ENCODE results near the gene GARIN5A.
"Not testable (repeated sequence)": the region's sequence is repeated elsewhere in the genome, so short reads cannot be mapped to it uniquely, and the experiment has no call there.

GARIN5A gene

GRCh38 chr19:50473336-50473735 is 3.3 kb downstream of the GARIN5A start:
- ATAC-seq (replicated peaks); H3K27ac Mint-ChIP-seq: not testable (repeated sequence)
- peaks cover 11 to 19% of the 10 kb centered on the region in 2 donors for H3K36me3 Mint-ChIP-seq

GRCh38 chr19:50468818-50469217 is 7.8 kb downstream of the GARIN5A start:
- H3K4me3 Mint-ChIP-seq: no peak overlapping the region
- no peak for DNase-seq
- peaks cover 0 to 2% of the 10 kb centered on the region in 2 donors for H3K4me1 Mint-ChIP-seq
- H3K27ac Mint-ChIP-seq: no peak overlapping the region
- no peaks in the 10 kb centered on the region for H3K27me3 Mint-ChIP-seq
- H3K9me3 Mint-ChIP-seq: no peaks in the 10 kb centered on the region
- no peak for ATAC-seq (replicated peaks)
- no peaks in the 10 kb centered on the region for H3K36me3 Mint-ChIP-seq

More at GRCh38 chr19:50473336-50473735, 3.3 kb downstream of the GARIN5A start:
- H3K9me3 Mint-ChIP-seq, H3K4me3 Mint-ChIP-seq, DNase-seq, H3K27me3 Mint-ChIP-seq: not testable (repeated sequence)
- peaks cover 24 to 31% of the 10 kb centered on the region in 2 donors for H3K4me1 Mint-ChIP-seq

GRCh38 chr19:50467566-50467965 is 9.1 kb downstream of the GARIN5A start:
- peaks cover 0 to 2% of the 10 kb centered on the region in 2 donors for H3K4me1 Mint-ChIP-seq
- no peak overlapping the region for H3K27ac Mint-ChIP-seq
- H3K27me3 Mint-ChIP-seq: no peaks in the 10 kb centered on the region
- no peaks in the 10 kb centered on the region for H3K36me3 Mint-ChIP-seq
- ATAC-seq (replicated peaks) (no peak), DNase-seq (no peak)
- no peaks in the 10 kb centered on the region for H3K9me3 Mint-ChIP-seq
- no peak overlapping the region for H3K4me3 Mint-ChIP-seq

- Mint-ChIP-seq H3K4me1 (no peaks in the 10 kb centered on the region), H3K36me3 (no peaks in the 10 kb centered on the region), H3K9me3 (no peaks in the 10 kb centered on the region), H3K27ac (no peak overlapping the region), H3K4me3 (no peak overlapping the region), H3K27me3 (no peaks in the 10 kb centered on the region)
- no peak for DNase-seq
- ATAC-seq (replicated peaks): no peak
Observed at GRCh38 chr19:50466706-50467039, 10.0 kb downstream of the GARIN5A start.

- H3K27me3 Mint-ChIP-seq: no peaks in the 10 kb centered on the region
- DNase-seq (no peak), ATAC-seq (replicated peaks) (no peak)
- H3K4me1 Mint-ChIP-seq: peaks cover 3 to 5% of the 10 kb centered on the region in 2 donors
- H3K36me3 Mint-ChIP-seq: no peaks in the 10 kb centered on the region
- H3K9me3 Mint-ChIP-seq: no peaks in the 10 kb centered on the region
- H3K27ac Mint-ChIP-seq: no peak overlapping the region
- H3K4me3 Mint-ChIP-seq: no peak overlapping the region
Observed at GRCh38 chr19:50465986-50466705, 10.5 kb downstream of the GARIN5A start.

- Mint-ChIP-seq H3K4me1 (peaks cover 12 to 16% of the 10 kb centered on the region in 2 donors), H3K9me3 (no peaks in the 10 kb centered on the region), H3K27ac (no peak overlapping the region), H3K36me3 (no peaks in the 10 kb centered on the region), H3K27me3 (no peaks in the 10 kb centered on the region), H3K4me3 (no peak overlapping the region)
- ATAC-seq (replicated peaks): no peak
- DNase-seq: no peak
Observed at GRCh38 chr19:50465000-50465399, 11.6 kb downstream of the GARIN5A start.

GRCh38 chr19:50464348-50464747 is 12.3 kb downstream of the GARIN5A start:
- no peak for ATAC-seq (replicated peaks)
- Mint-ChIP-seq H3K36me3 (no peaks in the 10 kb centered on the region), H3K4me3 (no peak overlapping the region), H3K4me1 (peaks cover 17 to 23% of the 10 kb centered on the region in 2 donors), H3K9me3 (no peaks in the 10 kb centered on the region), H3K27ac (no peak overlapping the region), H3K27me3 (no peaks in the 10 kb centered on the region)
- DNase-seq: no peak

GRCh38 chr19:50462970-50463369 is 13.7 kb downstream of the GARIN5A start:
- Mint-ChIP-seq H3K4me3 (no peak overlapping the region), H3K9me3 (no peaks in the 10 kb centered on the region), H3K36me3 (no peaks in the 10 kb centered on the region), H3K27me3 (no peaks in the 10 kb centered on the region), H3K27ac (no peak overlapping the region), H3K4me1 (peaks cover 17 to 23% of the 10 kb centered on the region in 2 donors)
- ATAC-seq (replicated peaks) (no peak), DNase-seq (no peak)

GRCh38 chr19:50461066-50461875 is 15.4 kb downstream of the GARIN5A start:
- H3K36me3 Mint-ChIP-seq: peaks cover 5 to 6% of the 10 kb centered on the region in 2 donors
- peak; percentile 71 for DNase-seq
- peak overlapping the region; percentile 86 for H3K27ac Mint-ChIP-seq
- no peaks in the 10 kb centered on the region for H3K27me3 Mint-ChIP-seq
- H3K4me3 Mint-ChIP-seq: peak overlapping the region; percentile 21 to 64
- ATAC-seq (replicated peaks): peak; percentile 62 to 71
- no peaks in the 10 kb centered on the region for H3K9me3 Mint-ChIP-seq
- peaks cover 17 to 23% of the 10 kb centered on the region in 2 donors for H3K4me1 Mint-ChIP-seq

GRCh38 chr19:50460161-50460765 is 16.4 kb downstream of the GARIN5A start:
- Mint-ChIP-seq H3K36me3 (peaks cover 12 to 14% of the 10 kb centered on the region in 2 donors), H3K4me1 (peaks cover 18 to 24% of the 10 kb centered on the region in 2 donors), H3K27ac (peak overlapping the region; percentile 92), H3K9me3 (peaks cover 0 to 5% of the 10 kb centered on the region in 2 donors), H3K27me3 (no peaks in the 10 kb centered on the region), H3K4me3 (peak overlapping the region; percentile 45 to 77)
- ATAC-seq (replicated peaks) (peak; percentile 85 to 88), DNase-seq (peak; percentile 63)

- DNase-seq (no peak), ATAC-seq (replicated peaks) (no peak)
- H3K4me1 Mint-ChIP-seq: peaks cover 19 to 30% of the 10 kb centered on the region in 2 donors
- peak overlapping the region; percentile 45 to 77 for H3K4me3 Mint-ChIP-seq
- peaks cover 16 to 17% of the 10 kb centered on the region in 2 donors for H3K36me3 Mint-ChIP-seq
- H3K27ac Mint-ChIP-seq: peak overlapping the region; percentile 92
- no peaks in the 10 kb centered on the region for H3K27me3 Mint-ChIP-seq
- peaks cover 0 to 5% of the 10 kb centered on the region in 2 donors for H3K9me3 Mint-ChIP-seq
Observed at GRCh38 chr19:50459638-50460037, 17.0 kb downstream of the GARIN5A start.

- no peak for ATAC-seq (replicated peaks)
- Mint-ChIP-seq H3K4me3 (no peak overlapping the region), H3K36me3 (peaks cover 16 to 17% of the 10 kb centered on the region in 2 donors), H3K4me1 (peaks cover 19 to 32% of the 10 kb centered on the region in 2 donors), H3K27ac (no peak overlapping the region), H3K27me3 (no peaks in the 10 kb centered on the region), H3K9me3 (peaks cover 0 to 5% of the 10 kb centered on the region in 2 donors)
- no peak for DNase-seq
Observed at GRCh38 chr19:50459067-50459456, 17.6 kb downstream of the GARIN5A start.

- ATAC-seq (replicated peaks): no peak
- H3K4me3 Mint-ChIP-seq: peak overlapping the region in 1 of 2 donors; percentile 26
- no peak overlapping the region for H3K27ac Mint-ChIP-seq
Observed at GRCh38 chr19:50458396-50459066, 18.1 kb downstream of the GARIN5A start.

GRCh38 chr19:50457300-50457699 is 19.3 kb downstream of the GARIN5A start:
- ATAC-seq (replicated peaks): no peak
- H3K9me3 Mint-ChIP-seq: peaks cover 0 to 5% of the 10 kb centered on the region in 2 donors
- H3K27ac Mint-ChIP-seq: no peak overlapping the region
- H3K27me3 Mint-ChIP-seq: no peaks in the 10 kb centered on the region
- H3K4me1 Mint-ChIP-seq: peaks cover 19 to 32% of the 10 kb centered on the region in 2 donors
- no peak overlapping the region for H3K4me3 Mint-ChIP-seq
- H3K36me3 Mint-ChIP-seq: peaks cover 17% of the 10 kb centered on the region in 2 donors
- no peak for DNase-seq

More at GRCh38 chr19:50458396-50459066, 18.1 kb downstream of the GARIN5A start:
- Mint-ChIP-seq H3K36me3 (peaks cover 17% of the 10 kb centered on the region in 2 donors), H3K9me3 (peaks cover 0 to 5% of the 10 kb centered on the region in 2 donors), H3K27me3 (no peaks in the 10 kb centered on the region), H3K4me1 (peaks cover 19 to 32% of the 10 kb centered on the region in 2 donors)
- no peak for DNase-seq

Measured in stimulated activated naive B cell treated with anti-CD40 and anti-IgM and Interleukin-4, amounts not matched to agents 10 μg/mL and 1 μg/mL and 100 μg/mL, for 72 hours (primary cell).